PC-3 (cell line): ENCODE measurements around the gene CXCR6. TPM values are rescaled to one million over a fixed set of nuclear protein-coding genes. Genes with fewer than 3 reads are reported as not detected.

Experiments used
- ATAC-seq: fragments of 200-7000 bp; cut with Tn5 transposase; 2 replicates; pipeline ENCODE4 v1.9.1; 2020; ENCODE audit warnings: mild to moderate bottlenecking, moderate library complexity
- BruUV-seq: library from RNA; stranded (reverse); fragments of 400-500 nt; replicated peaks from 2 replicates; lab custom pipeline; 2021; lab: Mats Ljungman, UMichigan
- CTCF ChIA-PET: fragments of 300-600 bp; sonication (Branson Sonifier 250); formaldehyde crosslinking; loops from one replicate; lab custom pipeline; 2022; ENCODE audit warnings: antibody characterized with exemption; lab: Charles Lee
- POLR2A ChIA-PET: fragments of 300-600 bp; sonication (Branson Sonifier 250); formaldehyde crosslinking; loops from one replicate; lab custom pipeline; 2022; ENCODE audit warnings: antibody characterized with exemption; ENCODE audit not compliant: unreplicated experiment; lab: Charles Lee
- DNase-seq: peaks from one replicate; pipeline ENCODE4 v3.0.0-alpha.2; 2015
- H2AFZ ChIP-seq: fragments of 300-600 bp; sonication (generic); 2 replicates; pipeline ENCODE4 v1.6.0; 2016; ENCODE audit warnings: antibody characterized with exemption, low read length
- H3F3A ChIP-seq: fragments of 300-600 bp; sonication (generic); one replicate; pipeline ENCODE4 v1.6.0; 2017; ENCODE audit warnings: antibody characterized with exemption, low read length, control low read depth, mild to moderate bottlenecking; ENCODE audit not compliant: unreplicated experiment
- H3K27ac ChIP-seq: fragments of 300-600 bp; sonication (generic); 2 replicates; pipeline ENCODE4 v1.5.1; 2016; ENCODE audit warnings: mild to moderate bottlenecking, low read length
- H3K27me3 ChIP-seq: fragments of 300-600 bp; sonication (generic); 2 replicates; pipeline ENCODE4 v1.6.1; 2016; ENCODE audit warnings: low read length, mixed read lengths
- H3K36me3 ChIP-seq: fragments of 300-600 bp; sonication (generic); 2 replicates; pipeline ENCODE4 v1.6.1; 2016; ENCODE audit warnings: low read depth, mixed run types, low read length, mixed read lengths
- H3K4me1 ChIP-seq: fragments of 300-600 bp; sonication (generic); 2 replicates; pipeline ENCODE4 v1.5.1; 2016; ENCODE audit warnings: low read length; ENCODE audit not compliant: insufficient read depth
- H3K4me2 ChIP-seq: fragments of 300-600 bp; sonication (generic); 2 replicates; pipeline ENCODE4 v1.6.0; 2016; ENCODE audit warnings: low read length
- H3K4me3 ChIP-seq: fragments of 300-600 bp; sonication (generic); 2 replicates; pipeline ENCODE4 v1.5.1; 2016; ENCODE audit warnings: mild to moderate bottlenecking, low read length, mixed read lengths
- H3K79me2 ChIP-seq: fragments of 300-600 bp; sonication (generic); 2 replicates; pipeline ENCODE4 v1.6.1; 2017; ENCODE audit warnings: low read length, mixed read lengths
- H3K9ac ChIP-seq: fragments of 300-600 bp; sonication (generic); 2 replicates; pipeline ENCODE4 v1.6.0; 2016; ENCODE audit warnings: mild to moderate bottlenecking, low read length
- H3K9me2 ChIP-seq: fragments of 300-600 bp; sonication (generic); replicated peaks from 2 replicates; pipeline ENCODE4 v1.6.1; 2016; ENCODE audit warnings: mixed run types, low read length, mixed read lengths
- H3K9me3 ChIP-seq: fragments of 300-600 bp; sonication (generic); 2 replicates; pipeline ENCODE4 v1.6.1; 2016; ENCODE audit warnings: low read length, mixed read lengths
- H4K20me1 ChIP-seq: fragments of 300-600 bp; sonication (generic); 2 replicates; pipeline ENCODE4 v1.6.1; 2016; ENCODE audit warnings: low read length, mixed read lengths
- EZH2 ChIP-seq: fragments of 300-600 bp; sonication (generic); IDR thresholded peaks from one replicate; pipeline ENCODE4 v1.6.1; 2017; ENCODE audit warnings: antibody characterized with exemption, mild to moderate bottlenecking, low read length; ENCODE audit not compliant: unreplicated experiment
- EZH2phosphoT487 ChIP-seq: fragments of 300-600 bp; sonication (generic); IDR thresholded peaks from 2 replicates; pipeline ENCODE4 v1.6.1; 2018; ENCODE audit warnings: mild to moderate bottlenecking, antibody characterized with exemption, low read length, borderline replicate concordance
- intact Hi-C: fragments of 100-400 bp; cut with micrococcal nuclease; formaldehyde crosslinking; loops from 2 replicates; pipeline ENCODE4 v1.9.0; 2023
- total RNA-seq: library from RNA; depleted of rRNA; stranded (reverse); fragments of >200 nt; gene quantifications from 2 replicates; pipeline ENCODE4 v1.2.3, GENCODE V29; 2014
- TF ChIP-seq, protein P1 (sequence below): fragments of 300-600 bp; sonication (generic); conservative IDR thresholded peaks from 2 replicates; pipeline ENCODE4 v1.5.1; 2017; ENCODE audit warnings: antibody characterized with exemption, low read depth, mild to moderate bottlenecking, low read length

CXCR6 gene
- total RNA-seq, 1 experiment from 2014 or later: not detected

DNA sequence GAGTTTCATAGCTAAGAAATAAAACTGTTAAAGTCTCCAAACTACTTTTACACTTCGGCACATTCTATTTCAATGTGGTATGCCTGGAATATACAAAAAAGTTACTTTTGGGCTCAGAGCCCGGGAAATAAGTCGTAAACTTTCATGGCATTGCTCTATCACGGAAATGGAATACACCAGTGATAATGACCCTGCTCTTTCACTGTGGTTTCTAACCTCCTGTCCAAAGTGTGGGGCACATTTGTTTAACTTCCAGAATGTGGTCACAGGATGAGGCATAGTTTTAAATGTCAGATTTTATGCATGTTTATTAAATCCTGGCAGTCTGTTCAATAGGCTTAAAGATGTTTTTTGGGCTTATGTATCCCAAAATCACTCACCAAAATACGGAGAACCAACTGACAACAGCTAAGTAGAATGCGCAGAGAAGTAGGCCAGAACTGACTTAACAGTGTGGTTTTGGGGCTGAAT, 5.1 kb downstream of the CXCR6 start:
- peaks cover 30% of the 10 kb centered on the region; the same call in 1 of the 2 replicates for H3K36me3 ChIP-seq
- CTCF ChIA-PET: no interaction called here
- intact Hi-C loops: loop anchor here (5.0 kb wide), 1 partner anchor 39 kb away; no protein-coding TSS in a partner anchor
- peaks cover 14% of the 10 kb centered on the region for H3K4me1 ChIP-seq
- POLR2A ChIA-PET: no interaction called here
- H2AFZ ChIP-seq: no peak overlapping the region
- H3K4me2 ChIP-seq: no peak overlapping the region
- no peaks in the 10 kb centered on the region for H3F3A ChIP-seq
- TF ChIP-seq EZH2phosphoT487: no peak
- no peak for TF ChIP-seq EZH2
- TF ChIP-seq, protein P1, sequence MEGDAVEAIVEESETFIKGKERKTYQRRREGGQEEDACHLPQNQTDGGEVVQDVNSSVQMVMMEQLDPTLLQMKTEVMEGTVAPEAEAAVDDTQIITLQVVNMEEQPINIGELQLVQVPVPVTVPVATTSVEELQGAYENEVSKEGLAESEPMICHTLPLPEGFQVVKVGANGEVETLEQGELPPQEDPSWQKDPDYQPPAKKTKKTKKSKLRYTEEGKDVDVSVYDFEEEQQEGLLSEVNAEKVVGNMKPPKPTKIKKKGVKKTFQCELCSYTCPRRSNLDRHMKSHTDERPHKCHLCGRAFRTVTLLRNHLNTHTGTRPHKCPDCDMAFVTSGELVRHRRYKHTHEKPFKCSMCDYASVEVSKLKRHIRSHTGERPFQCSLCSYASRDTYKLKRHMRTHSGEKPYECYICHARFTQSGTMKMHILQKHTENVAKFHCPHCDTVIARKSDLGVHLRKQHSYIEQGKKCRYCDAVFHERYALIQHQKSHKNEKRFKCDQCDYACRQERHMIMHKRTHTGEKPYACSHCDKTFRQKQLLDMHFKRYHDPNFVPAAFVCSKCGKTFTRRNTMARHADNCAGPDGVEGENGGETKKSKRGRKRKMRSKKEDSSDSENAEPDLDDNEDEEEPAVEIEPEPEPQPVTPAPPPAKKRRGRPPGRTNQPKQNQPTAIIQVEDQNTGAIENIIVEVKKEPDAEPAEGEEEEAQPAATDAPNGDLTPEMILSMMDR: no peak
- DNase-seq (peak; percentile 11), ATAC-seq (peak; percentile 89)
- no peaks in the 10 kb centered on the region for H3K79me2 ChIP-seq
- H4K20me1 ChIP-seq: no peaks in the 10 kb centered on the region
- H3K27ac ChIP-seq: no peak overlapping the region
- H3K4me3 ChIP-seq: no peak overlapping the region
- H3K9me3 ChIP-seq: no peaks in the 10 kb centered on the region
- no peaks in the 10 kb centered on the region for H3K9me2 ChIP-seq
- no TSS peak for BruUV-seq
- H3K9ac ChIP-seq: no peak overlapping the region
- H3K27me3 ChIP-seq: no peaks in the 10 kb centered on the region

DNA sequence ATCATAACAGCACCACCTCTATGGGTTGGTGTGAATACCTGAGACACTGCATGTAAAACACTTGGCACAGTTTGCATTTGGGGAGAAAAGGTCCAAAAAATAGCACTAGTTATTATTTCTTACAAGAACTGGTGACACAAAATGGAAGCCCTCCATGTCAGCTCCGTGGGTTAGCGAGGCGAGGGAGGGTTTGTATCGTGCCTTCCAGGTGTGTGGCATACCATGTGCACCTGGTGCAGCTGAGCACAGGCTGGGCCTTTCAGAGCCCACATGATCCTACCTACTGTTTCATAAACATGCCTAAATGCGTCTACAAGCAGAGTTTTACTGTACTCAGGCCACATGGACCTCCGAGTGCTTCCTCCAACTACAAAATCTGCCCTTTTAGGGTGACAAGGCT, 5.6 kb downstream of the CXCR6 start:
- DNase-seq (no peak), ATAC-seq (no peak)
- Histone ChIP-seq H3K27ac (no peak overlapping the region), H3K4me3 (no peak overlapping the region), H3K79me2 (no peaks in the 10 kb centered on the region), H3F3A (no peaks in the 10 kb centered on the region), H3K4me1 (peaks cover 9% of the 10 kb centered on the region), H3K9ac (no peak overlapping the region), H2AFZ (no peak overlapping the region), H3K27me3 (no peaks in the 10 kb centered on the region), H3K9me3 (no peaks in the 10 kb centered on the region), H4K20me1 (no peaks in the 10 kb centered on the region), H3K36me3 (peaks cover 35% of the 10 kb centered on the region; the same call in 1 of the 2 replicates), H3K9me2 (no peaks in the 10 kb centered on the region), H3K4me2 (no peak overlapping the region)
- no TSS peak for BruUV-seq
- ChIA-PET CTCF (no interaction called here), POLR2A (no interaction called here)
- intact Hi-C loops: loop anchor here (5.0 kb wide), 1 partner anchor 38 kb away; no protein-coding TSS in a partner anchor
- TF ChIP-seq EZH2phosphoT487 (no peak), EZH2 (no peak)
- TF ChIP-seq, protein P1: no peak

DNA sequence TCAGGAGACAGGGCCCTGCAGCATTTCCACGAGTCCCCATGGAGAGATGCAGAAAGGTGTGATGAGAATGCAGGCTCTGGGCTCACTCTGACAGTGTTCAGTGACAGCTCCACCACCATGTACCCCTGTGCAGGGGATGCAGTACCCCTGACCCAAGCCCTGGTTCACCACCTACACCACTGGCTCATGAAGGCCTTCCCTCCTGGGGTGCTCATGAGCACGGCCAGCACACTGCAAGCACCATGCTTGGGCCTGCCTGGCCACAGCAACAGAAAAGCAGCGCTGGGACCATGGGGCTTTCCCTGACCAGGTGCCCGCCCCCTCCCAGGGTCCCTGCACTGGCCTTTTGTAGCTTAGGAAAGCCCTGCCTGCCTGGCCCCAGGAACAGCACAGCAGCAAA, 6.2 kb downstream of the CXCR6 start:
- no peaks in the 10 kb centered on the region for H3K79me2 ChIP-seq
- peaks cover 37% of the 10 kb centered on the region; the same call in 1 of the 2 replicates for H3K36me3 ChIP-seq
- H3K9ac ChIP-seq: no peak overlapping the region
- H3K9me3 ChIP-seq: no peaks in the 10 kb centered on the region
- ATAC-seq (no peak), DNase-seq (no peak)
- no peaks in the 10 kb centered on the region for H3F3A ChIP-seq
- no peak overlapping the region for H3K4me2 ChIP-seq
- BruUV-seq: no TSS peak
- H3K4me1 ChIP-seq: peaks cover 7% of the 10 kb centered on the region
- CTCF ChIA-PET: no interaction called here
- POLR2A ChIA-PET: no interaction called here
- H4K20me1 ChIP-seq: no peaks in the 10 kb centered on the region
- no peaks in the 10 kb centered on the region for H3K27me3 ChIP-seq
- no peak overlapping the region for H2AFZ ChIP-seq
- no peak overlapping the region for H3K4me3 ChIP-seq
- intact Hi-C loops: loop anchor here (5.0 kb wide), 1 partner anchor 38 kb away; no protein-coding TSS in a partner anchor
- no peaks in the 10 kb centered on the region for H3K9me2 ChIP-seq
- no peak for TF ChIP-seq EZH2phosphoT487
- TF ChIP-seq, protein P1: no peak
- TF ChIP-seq EZH2: no peak
- H3K27ac ChIP-seq: no peak overlapping the region
